Right lobe of liver (tissue), 6 donors: ENCODE measurements around the gene VHLL. TPM values are rescaled to one million over a fixed set of nuclear protein-coding genes. Genes with fewer than 3 reads are reported as not detected.

Experiments used
- ATAC-seq, 4 donors: fragments of 200-7000 bp; cut with Tn5 transposase; one replicate each; pipeline ENCODE4 v1.9.1; 2020; ENCODE audit warnings: mild to moderate bottlenecking in 4 of 4, moderate library complexity in 4 of 4
- DNase-seq, 3 donors: peaks; one replicate each; pipeline ENCODE4 v3.0.0-alpha.2; 2020
- H3K27ac ChIP-seq, 3 donors: fragments of 200-600 bp; one replicate each; pipeline ENCODE4 v1.8.0; 2022
- H3K27me3 ChIP-seq, 2 donors: fragments of 200-600 bp; one replicate each; pipeline ENCODE4 v1.8.0; 2022
- H3K36me3 ChIP-seq, 4 donors: fragments of 200-600 bp; sonication (generic) in 1 of 4; one replicate each; pipeline versions ENCODE4 v1.5.1 to v1.8.0; 2017 to 2022; ENCODE audit warnings: control low read depth in 1 of 4
- H3K4me1 ChIP-seq, 4 donors: fragments of 200-600 bp; sonication (generic) in 1 of 4; one replicate each; pipeline versions ENCODE4 v1.5.1 to v1.8.0; 2017 to 2022; ENCODE audit warnings: control low read depth in 1 of 4
- H3K4me3 ChIP-seq, 3 donors: fragments of 200-600 bp; one replicate each; pipeline ENCODE4 v1.8.0; 2022
- H3K9me3 ChIP-seq, 4 donors: fragments of 200-600 bp; sonication (generic) in 1 of 4; one replicate each; pipeline versions ENCODE4 v1.5.1 to v1.8.0; 2017 to 2022; ENCODE audit warnings: control low read depth in 1 of 4
- POLR2A ChIP-seq: fragments of 450-650 bp; IDR thresholded peaks from one replicate; pipeline ENCODE4 v1.6.1; 2017; ENCODE audit warnings: antibody characterized with exemption, mild to moderate bottlenecking
- WGBS: methylation state at CpG from one replicate; pipeline ENCODE4 v1.1.6; 2018; ENCODE audit warnings: low coverage, low lambda C conversion rate; ENCODE audit not compliant: insufficient coverage; ENCODE audit errors: missing lambda C conversion rate; 5-methylcytosine and 5-hydroxymethylcytosine counted together
- intact Hi-C, 2 donors: fragments of 100-400 bp; cut with DNase I; formaldehyde crosslinking; loops; one replicate each; pipeline versions ENCODE4 v1.11.2 to v1.14.1; 2022
- total RNA-seq, 6 experiments: library from RNA; depleted of rRNA in 2 of 6; stranded (reverse); fragments of >200 nt in 2 of 6; fragmentation: NEBNext Ultra II Directional in 3 of 6; extraction: Animal tissue kit (Norgen Biotek cat#: 25700) in 3 of 6; gene quantifications; one replicate each; pipeline versions ENCODE4 v1.1.0 to v1.2.4, GENCODE V29; 2016 to 2023
- TF ChIP-seq, protein P1 (sequence below), 4 donors: fragments of 200-600 bp in 3 of 4; fragments of 450-650 bp in 1 of 4; IDR thresholded peaks; one replicate each; pipeline versions ENCODE4 v1.5.1 to v1.8.0; 2016 to 2022; ENCODE audit warnings: antibody characterized with exemption in 4 of 4, mild to moderate bottlenecking in 2 of 4
- donor health status: DM: no; HTN: yes; CAD: no.
- donor health status: DM: no; HTN: no; CAD: no.
- donor health status: DM: no; HTN: no; CAD: no.
- donor health status: DM: no; HTN: yes; CAD: no.
- donor health status: DM: no; HTN: yes; CAD: no.

VHLL gene
- total RNA-seq, 6 experiments from 2014 or later: not detected

DNA sequence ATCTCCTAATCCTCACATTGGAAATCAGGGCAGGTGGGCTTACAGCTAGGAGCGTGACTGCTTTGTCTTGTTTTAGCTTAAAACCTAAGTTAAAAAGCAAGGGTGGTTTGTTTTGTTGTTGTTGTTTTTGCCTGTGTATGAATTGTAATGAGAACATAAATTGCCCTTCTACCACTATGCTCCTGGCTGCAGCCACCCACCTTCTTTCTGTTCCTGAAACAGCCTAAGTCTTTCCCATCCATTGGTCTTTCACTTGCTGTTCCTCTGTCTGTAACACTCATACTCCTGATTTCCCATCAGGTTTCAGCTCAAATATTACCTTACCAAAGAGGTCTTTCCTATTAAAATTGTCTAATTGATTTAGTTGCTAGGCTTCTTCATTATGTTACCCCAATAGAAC is 15.6 kb downstream of the VHLL start:
- no peak for DNase-seq
- H3K36me3 ChIP-seq: peaks cover 0 to 10% (median under 1%) of the 10 kb centered on the region in 4 donors
- H3K27ac ChIP-seq: peak overlapping the region in 1 of 3 donors; percentile 88
- no peaks in the 10 kb centered on the region for H3K27me3 ChIP-seq
- 100% methylated on average over 1 of the region's 1 CpG for WGBS
- TF ChIP-seq POLR2A: no peak
- TF ChIP-seq, protein P1, sequence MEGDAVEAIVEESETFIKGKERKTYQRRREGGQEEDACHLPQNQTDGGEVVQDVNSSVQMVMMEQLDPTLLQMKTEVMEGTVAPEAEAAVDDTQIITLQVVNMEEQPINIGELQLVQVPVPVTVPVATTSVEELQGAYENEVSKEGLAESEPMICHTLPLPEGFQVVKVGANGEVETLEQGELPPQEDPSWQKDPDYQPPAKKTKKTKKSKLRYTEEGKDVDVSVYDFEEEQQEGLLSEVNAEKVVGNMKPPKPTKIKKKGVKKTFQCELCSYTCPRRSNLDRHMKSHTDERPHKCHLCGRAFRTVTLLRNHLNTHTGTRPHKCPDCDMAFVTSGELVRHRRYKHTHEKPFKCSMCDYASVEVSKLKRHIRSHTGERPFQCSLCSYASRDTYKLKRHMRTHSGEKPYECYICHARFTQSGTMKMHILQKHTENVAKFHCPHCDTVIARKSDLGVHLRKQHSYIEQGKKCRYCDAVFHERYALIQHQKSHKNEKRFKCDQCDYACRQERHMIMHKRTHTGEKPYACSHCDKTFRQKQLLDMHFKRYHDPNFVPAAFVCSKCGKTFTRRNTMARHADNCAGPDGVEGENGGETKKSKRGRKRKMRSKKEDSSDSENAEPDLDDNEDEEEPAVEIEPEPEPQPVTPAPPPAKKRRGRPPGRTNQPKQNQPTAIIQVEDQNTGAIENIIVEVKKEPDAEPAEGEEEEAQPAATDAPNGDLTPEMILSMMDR (IDR thresholded peaks at IDR 0.05): no peak
- intact Hi-C loops: no loop called here
- ATAC-seq: no peak
- H3K4me3 ChIP-seq: peak overlapping the region; percentile 85 to 99 (median 87)
- H3K4me1 ChIP-seq: peaks cover 0 to 21% (median 7%) of the 10 kb centered on the region in 4 donors
- H3K9me3 ChIP-seq: no peaks in the 10 kb centered on the region

DNA sequence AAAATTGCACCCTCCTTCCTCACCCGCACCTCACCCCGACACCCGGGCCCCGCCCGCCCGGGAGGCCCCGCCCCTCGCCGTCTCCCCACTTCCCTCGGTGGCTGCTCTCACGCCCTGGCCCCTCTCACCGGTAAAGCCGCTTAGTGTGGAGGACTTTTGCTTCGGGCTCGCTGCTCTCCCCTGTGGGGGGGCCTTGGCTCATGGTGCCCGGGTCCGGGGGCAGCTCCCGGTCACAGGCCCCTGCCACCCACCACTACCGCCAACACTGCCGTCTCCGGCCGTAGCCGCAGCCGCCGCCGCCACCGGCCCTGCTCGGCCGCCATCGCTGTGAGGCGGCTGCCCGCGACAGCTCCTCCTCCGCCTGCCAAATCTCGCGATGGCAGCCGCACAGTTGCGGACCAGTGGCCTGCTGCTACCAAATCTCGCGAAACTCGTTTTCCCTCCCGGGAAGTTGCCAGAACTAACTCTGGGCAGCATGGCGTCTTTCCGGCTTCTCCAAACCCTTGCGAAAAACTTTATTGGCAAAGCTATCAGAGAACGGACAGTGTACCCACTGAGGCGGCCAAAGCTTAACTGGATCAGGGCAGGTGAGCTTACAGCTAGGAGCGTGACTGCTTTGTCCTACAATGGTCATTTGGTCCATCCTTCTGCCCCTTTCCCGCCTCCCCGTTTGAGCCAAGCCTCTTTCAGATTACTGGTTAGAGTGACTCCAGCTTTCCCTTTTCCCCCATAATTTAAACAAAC is 16.5 kb downstream of the VHLL start, which contains the start of gene SMG5:
TSS of gene SMG5 (minus strand) at position 347 of the 744 bp plus-strand sequence. CDS start at position 202, 145 bp downstream.
- TF ChIP-seq, protein P1 (IDR thresholded peaks at IDR 0.05): no peak
- TF ChIP-seq POLR2A: peak; percentile 91
- Histone ChIP-seq H3K4me1 (peaks cover 0 to 28% (median 7%) of the 10 kb centered on the region in 4 donors), H3K4me3 (peak within 1 kb of the TSS; percentile 85 to 99 (median 87)), H3K9me3 (no peaks in the 10 kb centered on the region), H3K27me3 (no peaks in the 10 kb centered on the region), H3K27ac (peak within 1 kb of the TSS; percentile 83 to 88 (median 86)), H3K36me3 (peaks cover 0 to 13% (median under 1%) of the 10 kb centered on the region in 4 donors)
- ATAC-seq (peak; percentile 87 to 95 (median 94)), DNase-seq (peak; percentile 96 to 98 (median 97))
- intact Hi-C loops: no loop called here
- under 1% methylated on average over 29 of the region's 50 CpGs for WGBS

DNA sequence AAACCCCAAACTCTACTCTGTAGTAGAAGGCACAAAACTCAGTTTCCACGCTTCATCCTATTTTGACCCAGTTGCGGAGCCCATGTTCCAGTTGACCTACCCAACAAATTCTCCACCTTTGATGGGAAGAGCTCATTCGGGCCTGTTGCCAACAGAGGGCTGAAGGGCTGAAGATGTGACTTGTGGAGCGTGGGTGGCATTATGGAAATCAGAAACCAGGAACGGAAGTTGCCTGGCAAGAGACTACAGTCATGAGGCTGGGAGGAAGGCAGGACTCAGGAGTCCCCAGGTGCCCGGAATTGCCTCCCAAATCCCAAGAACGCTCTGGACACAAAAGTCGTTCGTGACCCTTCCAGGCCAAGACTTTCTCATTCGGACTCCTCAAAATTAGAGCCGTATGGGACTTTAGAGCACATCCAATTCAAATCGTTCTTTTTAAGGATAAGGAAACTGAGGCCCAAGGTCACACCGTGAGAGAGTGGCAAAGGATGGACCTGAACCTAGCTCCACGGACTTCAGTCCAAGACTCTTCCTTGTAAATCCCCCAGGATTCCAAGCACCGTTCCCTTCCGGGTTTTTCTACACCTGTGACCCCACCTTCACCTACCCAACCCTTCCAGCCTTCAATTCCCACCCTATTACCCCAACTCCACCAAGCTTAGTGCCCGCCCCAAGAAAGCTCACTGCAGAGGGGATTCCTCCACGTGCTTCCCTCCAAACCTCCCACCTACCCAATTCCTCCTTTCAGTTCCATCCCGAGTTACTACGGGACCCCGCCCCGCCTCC is 17.2 kb downstream of the VHLL start:
- Histone ChIP-seq H3K36me3 (peaks cover under 1 to 13% (median 1%) of the 10 kb centered on the region in 4 donors), H3K9me3 (no peaks in the 10 kb centered on the region), H3K27ac (peak overlapping the region; percentile 83 to 88 (median 86)), H3K4me1 (peaks cover 0 to 36% (median 8%) of the 10 kb centered on the region in 4 donors), H3K4me3 (peak overlapping the region; percentile 85 to 99 (median 87)), H3K27me3 (no peaks in the 10 kb centered on the region)
- intact Hi-C loops: no loop called here
- 5% methylated on average over 20 of the region's 22 CpGs for WGBS
- ATAC-seq (peak in 3 of 4 donors; percentile 2 to 39 (median 7)), DNase-seq (peak in 2 of 3 donors; percentile 48 to 65)
- TF ChIP-seq, protein P1 (IDR thresholded peaks at IDR 0.05): no peak
- TF ChIP-seq POLR2A: no peak

DNA sequence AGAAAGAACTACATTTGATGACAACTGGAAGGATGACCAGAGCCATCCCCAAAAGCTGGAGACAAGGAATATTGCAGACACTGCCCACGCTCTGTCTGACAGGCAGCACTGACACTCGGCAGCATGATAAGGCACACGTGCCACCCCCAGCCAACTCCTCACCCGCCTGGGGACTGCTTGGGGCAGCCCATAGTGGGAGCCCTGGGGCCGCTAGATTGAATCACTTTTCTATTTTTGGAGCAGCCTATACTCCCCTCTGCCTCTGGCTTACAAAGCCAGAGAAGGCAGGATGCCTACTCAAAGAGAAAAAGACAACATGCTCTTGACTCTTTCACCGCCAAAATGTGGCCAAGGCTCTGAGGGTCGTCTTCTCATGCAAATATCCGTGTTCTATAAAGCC is 17.8 kb downstream of the VHLL start:
- WGBS: 18% methylated on average over 7 of the region's 8 CpGs
- Histone ChIP-seq H3K36me3 (peaks cover 3 to 16% (median 6%) of the 10 kb centered on the region in 4 donors), H3K27ac (peak overlapping the region in 1 of 3 donors; percentile 88), H3K9me3 (no peaks in the 10 kb centered on the region), H3K27me3 (no peaks in the 10 kb centered on the region), H3K4me1 (peaks cover 0 to 40% (median 9%) of the 10 kb centered on the region in 4 donors), H3K4me3 (peak overlapping the region in 2 of 3 donors; percentile 85 to 87)
- intact Hi-C loops: no loop called here
- TF ChIP-seq, protein P1 (IDR thresholded peaks at IDR 0.05): no peak
- TF ChIP-seq POLR2A: no peak
- peak in 2 of 3 donors; percentile 34 to 44 for DNase-seq
- peak in 1 of 4 donors; percentile 15 for ATAC-seq
